ENCODE data around the gene GABRP.

Gene GABRP

GRCh38 chr5:170813231-170813630 lies 29.7 kb downstream of the GABRP start:
- no peak overlapping the region for H3K4me3 ChIP-seq (replicated peaks; ENCODE audit: low read depth, low read length)
- TF ChIP-seq CTCF (IDR thresholded peaks at IDR 0.05; ENCODE audit: insufficient read depth, low read length, poor library complexity, severe bottlenecking): no peak
- H3K27me3 ChIP-seq (replicated peaks; ENCODE audit: control insufficient read depth, insufficient read depth, low read length): peaks cover 2% of the 10 kb centered on the region
- no peaks in the 10 kb centered on the region for H3K36me3 ChIP-seq (ENCODE audit: control insufficient read depth, insufficient read depth, low read length)
- DNase-seq (ENCODE audit: extremely low read depth, insufficient read length): no peak

- Histone ChIP-seq H3K27me3 (replicated peaks; ENCODE audit: control insufficient read depth, insufficient read depth, low read length) (no peaks in the 10 kb centered on the region; the same call in none of the 2 replicates), H3K36me3 (ENCODE audit: control insufficient read depth, insufficient read depth, low read length) (no peaks in the 10 kb centered on the region), H3K4me3 (replicated peaks; ENCODE audit: low read depth, low read length) (no peak overlapping the region)
- DNase-seq (ENCODE audit: extremely low read depth, insufficient read length): no peak
- no peak for TF ChIP-seq CTCF (IDR thresholded peaks at IDR 0.05; ENCODE audit: insufficient read depth, low read length, poor library complexity, severe bottlenecking)
Measured at GRCh38 chr5:170817195-170817594, 33.7 kb downstream of the GABRP start.

GRCh38 chr5:170818232-170818631 lies 34.7 kb downstream of the GABRP start:
- H3K4me3 ChIP-seq (replicated peaks; ENCODE audit: low read depth, low read length): no peak overlapping the region
- no peak for DNase-seq (ENCODE audit: extremely low read depth, insufficient read length)
- no peaks in the 10 kb centered on the region for H3K36me3 ChIP-seq (ENCODE audit: control insufficient read depth, insufficient read depth, low read length)
- no peak for TF ChIP-seq CTCF (IDR thresholded peaks at IDR 0.05; ENCODE audit: insufficient read depth, low read length, poor library complexity, severe bottlenecking)
- H3K27me3 ChIP-seq (replicated peaks; ENCODE audit: control insufficient read depth, insufficient read depth, low read length): no peaks in the 10 kb centered on the region; the same call in none of the 2 replicates

GRCh38 chr5:170819824-170820223 lies 36.3 kb downstream of the GABRP start:
- no peak overlapping the region for H3K4me3 ChIP-seq (replicated peaks; ENCODE audit: low read depth, low read length)
- no peak for DNase-seq (ENCODE audit: extremely low read depth, insufficient read length)

GRCh38 chr5:170821257-170821800 lies 37.8 kb downstream of the GABRP start:
- no peak for TF ChIP-seq CTCF (IDR thresholded peaks at IDR 0.05; ENCODE audit: insufficient read depth, low read length, poor library complexity, severe bottlenecking)
- Histone ChIP-seq H3K27me3 (replicated peaks; ENCODE audit: control insufficient read depth, insufficient read depth, low read length) (no peaks in the 10 kb centered on the region; the same call in 1 of the 2 replicates), H3K36me3 (ENCODE audit: control insufficient read depth, insufficient read depth, low read length) (no peaks in the 10 kb centered on the region), H3K4me3 (replicated peaks; ENCODE audit: low read depth, low read length) (no peak overlapping the region)
- DNase-seq (ENCODE audit: extremely low read depth, insufficient read length): no peak

More at GRCh38 chr5:170819824-170820223, 36.3 kb downstream of the GABRP start:
- no peak for TF ChIP-seq CTCF (IDR thresholded peaks at IDR 0.05; ENCODE audit: insufficient read depth, low read length, poor library complexity, severe bottlenecking)
- Histone ChIP-seq H3K36me3 (ENCODE audit: control insufficient read depth, insufficient read depth, low read length) (no peaks in the 10 kb centered on the region), H3K27me3 (replicated peaks; ENCODE audit: control insufficient read depth, insufficient read depth, low read length) (no peaks in the 10 kb centered on the region; the same call in none of the 2 replicates)

GRCh38 chr5:170826117-170826516 lies 42.6 kb downstream of the GABRP start:
- no peak for DNase-seq (ENCODE audit: extremely low read depth, insufficient read length)
- Histone ChIP-seq H3K27me3 (replicated peaks; ENCODE audit: control insufficient read depth, insufficient read depth, low read length) (no peaks in the 10 kb centered on the region; the same call in 1 of the 2 replicates), H3K4me3 (replicated peaks; ENCODE audit: low read depth, low read length) (no peak overlapping the region), H3K36me3 (ENCODE audit: control insufficient read depth, insufficient read depth, low read length) (no peaks in the 10 kb centered on the region)
- TF ChIP-seq CTCF (IDR thresholded peaks at IDR 0.05; ENCODE audit: insufficient read depth, low read length, poor library complexity, severe bottlenecking): no peak
